Effector memory CD8-positive, alpha-beta T cell (primary cell): Measurements from ENCODE around the gene ANGPTL2.

Experiments
- ATAC-seq: fragments of 150-1000 bp; cut with Tn5 transposase; replicated peaks from 2 replicates; pipeline ENCODE4 v1.10.0; 2021; ENCODE audit warnings: mild to moderate bottlenecking, moderate library complexity
- DNase-seq, 3 experiments: peaks; one replicate each; pipeline ENCODE4 v3.0.0; 2021
- H3K27ac Mint-ChIP-seq, 2 donors: one replicate each; pipeline ENCODE4 v1.8.0; 2022; ENCODE audit warnings: mild to moderate bottlenecking in 2 of 2, mixed read lengths in 2 of 2, moderate library complexity in 2 of 2
- H3K27me3 Mint-ChIP-seq, 2 donors: one replicate each; pipeline ENCODE4 v1.8.0; 2022; ENCODE audit warnings: mixed read lengths in 2 of 2
- H3K36me3 Mint-ChIP-seq: one replicate; pipeline ENCODE4 v1.8.0; 2022; ENCODE audit warnings: mild to moderate bottlenecking, moderate library complexity, mixed read lengths; ENCODE audit not compliant: insufficient read depth
- H3K4me1 Mint-ChIP-seq, 2 donors: one replicate each; pipeline ENCODE4 v1.8.0; 2022; ENCODE audit warnings: low read depth in 2 of 2, mixed read lengths in 2 of 2
- H3K4me3 Mint-ChIP-seq, 2 donors: one replicate each; pipeline ENCODE4 v1.8.0; 2022; ENCODE audit warnings: mild to moderate bottlenecking in 2 of 2, mixed read lengths in 2 of 2, moderate library complexity in 2 of 2
- H3K9me3 Mint-ChIP-seq, 2 donors: one replicate each; pipeline ENCODE4 v1.8.0; 2022; ENCODE audit warnings: mixed read lengths in 2 of 2

The ANGPTL2 gene

GRCh38 chr9:127162046-127162863, 39.8 kb upstream of the ANGPTL2 start:
- H3K9me3 Mint-ChIP-seq = no peaks in the 10 kb centered on the region
- DNase-seq (no peak), ATAC-seq (peak; percentile 24)
- H3K4me3 Mint-ChIP-seq = no peak overlapping the region
- peak overlapping the region; percentile 59 to 62 for H3K27ac Mint-ChIP-seq
- H3K4me1 Mint-ChIP-seq = peaks cover 10 to 12% of the 10 kb centered on the region in 2 donors
- H3K36me3 Mint-ChIP-seq = peaks cover 2% of the 10 kb centered on the region
- no peaks in the 10 kb centered on the region for H3K27me3 Mint-ChIP-seq

GRCh38 chr9:127161081-127161624, 38.7 kb upstream of the ANGPTL2 start:
- no peak for ATAC-seq
- Mint-ChIP-seq H3K27me3 (no peaks in the 10 kb centered on the region), H3K27ac (peak overlapping the region in 1 of 2 donors; percentile 59), H3K9me3 (no peaks in the 10 kb centered on the region), H3K4me1 (peaks cover 10 to 12% of the 10 kb centered on the region in 2 donors), H3K4me3 (no peak overlapping the region), H3K36me3 (peaks cover 2% of the 10 kb centered on the region)
- DNase-seq = no peak

- no peak overlapping the region for H3K4me3 Mint-ChIP-seq
Observed at GRCh38 chr9:127159949-127160610, 37.6 kb upstream of the ANGPTL2 start.

GRCh38 chr9:127159325-127159801, 36.9 kb upstream of the ANGPTL2 start:
- H3K27ac Mint-ChIP-seq = peak overlapping the region; percentile 26 to 67
- peaks cover 2% of the 10 kb centered on the region for H3K36me3 Mint-ChIP-seq
- DNase-seq (no peak), ATAC-seq (no peak)
- H3K4me3 Mint-ChIP-seq = no peak overlapping the region
- peaks cover 8 to 12% of the 10 kb centered on the region in 2 donors for H3K4me1 Mint-ChIP-seq
- H3K9me3 Mint-ChIP-seq = no peaks in the 10 kb centered on the region
- H3K27me3 Mint-ChIP-seq = no peaks in the 10 kb centered on the region

More at GRCh38 chr9:127159949-127160610, 37.6 kb upstream of the ANGPTL2 start:
- Mint-ChIP-seq H3K4me1 (peaks cover 10 to 12% of the 10 kb centered on the region in 2 donors), H3K9me3 (no peaks in the 10 kb centered on the region), H3K36me3 (peaks cover 2% of the 10 kb centered on the region), H3K27ac (peak overlapping the region; percentile 26 to 67), H3K27me3 (no peaks in the 10 kb centered on the region)
- ATAC-seq (no peak), DNase-seq (no peak)

GRCh38 chr9:127158786-127159324, 36.4 kb upstream of the ANGPTL2 start:
- Mint-ChIP-seq H3K36me3 (peaks cover 2% of the 10 kb centered on the region), H3K27me3 (no peaks in the 10 kb centered on the region)
- no peak for DNase-seq

GRCh38 chr9:127155314-127155960, 33.0 kb upstream of the ANGPTL2 start:
- no peak for DNase-seq
- no peak overlapping the region for H3K27ac Mint-ChIP-seq
- H3K36me3 Mint-ChIP-seq = peaks cover 2% of the 10 kb centered on the region
- H3K9me3 Mint-ChIP-seq = no peaks in the 10 kb centered on the region
- no peak for ATAC-seq
- H3K4me3 Mint-ChIP-seq = no peak overlapping the region
- H3K4me1 Mint-ChIP-seq = no peaks in the 10 kb centered on the region
- no peaks in the 10 kb centered on the region for H3K27me3 Mint-ChIP-seq

More at GRCh38 chr9:127158786-127159324, 36.4 kb upstream of the ANGPTL2 start:
- H3K4me3 Mint-ChIP-seq = no peak overlapping the region
- H3K27ac Mint-ChIP-seq = no peak overlapping the region
- ATAC-seq = no peak
- peaks cover 8 to 12% of the 10 kb centered on the region in 2 donors for H3K4me1 Mint-ChIP-seq
- H3K9me3 Mint-ChIP-seq = no peaks in the 10 kb centered on the region

GRCh38 chr9:127154390-127155191, 32.2 kb upstream of the ANGPTL2 start:
- ATAC-seq = no peak
- Mint-ChIP-seq H3K4me3 (no peak overlapping the region), H3K27ac (peak overlapping the region in 1 of 2 donors; percentile 39)

GRCh38 chr9:127154003-127154389, 31.6 kb upstream of the ANGPTL2 start:
- H3K27me3 Mint-ChIP-seq = no peaks in the 10 kb centered on the region
- H3K4me1 Mint-ChIP-seq = no peaks in the 10 kb centered on the region
- no peak overlapping the region for H3K27ac Mint-ChIP-seq
- no peaks in the 10 kb centered on the region for H3K36me3 Mint-ChIP-seq
- H3K4me3 Mint-ChIP-seq = no peak overlapping the region
- ATAC-seq (no peak), DNase-seq (no peak)
- no peaks in the 10 kb centered on the region for H3K9me3 Mint-ChIP-seq

More at GRCh38 chr9:127154390-127155191, 32.2 kb upstream of the ANGPTL2 start:
- H3K4me1 Mint-ChIP-seq = no peaks in the 10 kb centered on the region
- no peaks in the 10 kb centered on the region for H3K27me3 Mint-ChIP-seq
- no peak for DNase-seq
- no peaks in the 10 kb centered on the region for H3K9me3 Mint-ChIP-seq
- no peaks in the 10 kb centered on the region for H3K36me3 Mint-ChIP-seq

- Mint-ChIP-seq H3K9me3 (no peaks in the 10 kb centered on the region), H3K4me3 (no peak overlapping the region), H3K27ac (no peak overlapping the region), H3K4me1 (no peaks in the 10 kb centered on the region), H3K27me3 (no peaks in the 10 kb centered on the region), H3K36me3 (no peaks in the 10 kb centered on the region)
- no peak for DNase-seq
- ATAC-seq = no peak
Observed at GRCh38 chr9:127153501-127153900, 31.1 kb upstream of the ANGPTL2 start.

GRCh38 chr9:127149463-127150390, 27.3 kb upstream of the ANGPTL2 start:
- peaks cover 0 to 1% of the 10 kb centered on the region in 2 donors for H3K9me3 Mint-ChIP-seq
- H3K4me3 Mint-ChIP-seq = no peak overlapping the region
- ATAC-seq (no peak), DNase-seq (no peak)
- H3K4me1 Mint-ChIP-seq = peaks cover 0 to 3% of the 10 kb centered on the region in 2 donors
- H3K27ac Mint-ChIP-seq = no peak overlapping the region
- no peaks in the 10 kb centered on the region for H3K27me3 Mint-ChIP-seq
- no peaks in the 10 kb centered on the region for H3K36me3 Mint-ChIP-seq

- DNase-seq (no peak), ATAC-seq (no peak)
- Mint-ChIP-seq H3K9me3 (peaks cover 0 to 1% of the 10 kb centered on the region in 2 donors), H3K27me3 (no peaks in the 10 kb centered on the region), H3K27ac (no peak overlapping the region), H3K36me3 (no peaks in the 10 kb centered on the region), H3K4me1 (peaks cover 0 to 3% of the 10 kb centered on the region in 2 donors), H3K4me3 (no peak overlapping the region)
Observed at GRCh38 chr9:127149010-127149409, 26.6 kb upstream of the ANGPTL2 start.

GRCh38 chr9:127148014-127148413, 25.6 kb upstream of the ANGPTL2 start:
- H3K27ac Mint-ChIP-seq = no peak overlapping the region
- no peaks in the 10 kb centered on the region for H3K36me3 Mint-ChIP-seq
- no peak for ATAC-seq
- peaks cover 0 to 3% of the 10 kb centered on the region in 2 donors for H3K4me1 Mint-ChIP-seq
- peaks cover 0 to 1% of the 10 kb centered on the region in 2 donors for H3K9me3 Mint-ChIP-seq
- H3K27me3 Mint-ChIP-seq = no peaks in the 10 kb centered on the region
- H3K4me3 Mint-ChIP-seq = no peak overlapping the region
- no peak for DNase-seq
